Fibroblast of skin of right biceps (primary cell): ENCODE results near the gene HCCS.

Experiments used
- DNase-seq: peaks from one replicate; pipeline ENCODE4 v3.0.0-alpha.2; 2013

HCCS gene

DNA sequence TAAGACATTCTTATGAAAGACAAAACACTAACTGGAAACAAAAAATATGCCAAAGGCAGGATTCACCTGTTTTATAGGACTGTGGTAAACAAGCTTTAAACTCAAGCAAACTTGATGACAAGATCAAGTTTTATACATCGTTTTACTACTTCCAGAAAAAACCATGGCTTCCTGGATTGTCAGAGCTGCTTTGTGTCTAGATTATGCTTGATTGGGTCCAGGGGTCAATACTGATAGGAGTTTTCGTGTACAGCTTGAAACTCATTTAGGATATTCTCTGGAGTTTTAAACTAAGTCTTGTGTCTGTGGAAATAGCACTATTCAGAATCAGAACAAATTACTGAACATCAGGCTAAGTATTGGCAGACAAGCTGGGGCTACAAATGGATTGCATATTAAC lies 13.0 kb downstream of the HCCS start:
- DNase-seq: no peak

- DNase-seq: no peak
Measured at GRCh38 chrX:11125060-11125459, 13.9 kb downstream of the HCCS start.

GRCh38 chrX:11129534-11130105 lies 18.5 kb downstream of the HCCS start:
- DNase-seq: peak; percentile 4

DNA sequence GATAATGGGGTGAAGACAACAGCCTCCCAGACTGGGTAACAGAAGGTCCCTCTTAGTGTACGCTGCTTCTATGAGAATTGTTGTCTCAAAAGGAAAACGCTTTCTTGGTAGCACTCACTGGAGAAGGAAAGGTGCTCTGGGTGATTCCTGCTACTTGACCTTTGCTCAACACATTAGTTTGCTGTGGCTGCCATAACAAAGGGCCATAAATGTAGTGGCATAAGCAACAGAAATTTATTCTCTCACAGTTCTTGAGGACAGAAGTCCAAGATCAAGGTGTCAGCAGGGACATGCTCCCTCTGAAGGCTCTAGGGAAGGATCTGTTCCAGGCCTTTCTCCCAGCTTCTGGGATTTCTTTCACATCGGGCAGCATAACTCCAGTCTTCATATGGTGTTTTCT lies 19.0 kb downstream of the HCCS start:
- DNase-seq: no peak

- DNase-seq: no peak
Measured at GRCh38 chrX:11131146-11131545, 20.0 kb downstream of the HCCS start.

DNA sequence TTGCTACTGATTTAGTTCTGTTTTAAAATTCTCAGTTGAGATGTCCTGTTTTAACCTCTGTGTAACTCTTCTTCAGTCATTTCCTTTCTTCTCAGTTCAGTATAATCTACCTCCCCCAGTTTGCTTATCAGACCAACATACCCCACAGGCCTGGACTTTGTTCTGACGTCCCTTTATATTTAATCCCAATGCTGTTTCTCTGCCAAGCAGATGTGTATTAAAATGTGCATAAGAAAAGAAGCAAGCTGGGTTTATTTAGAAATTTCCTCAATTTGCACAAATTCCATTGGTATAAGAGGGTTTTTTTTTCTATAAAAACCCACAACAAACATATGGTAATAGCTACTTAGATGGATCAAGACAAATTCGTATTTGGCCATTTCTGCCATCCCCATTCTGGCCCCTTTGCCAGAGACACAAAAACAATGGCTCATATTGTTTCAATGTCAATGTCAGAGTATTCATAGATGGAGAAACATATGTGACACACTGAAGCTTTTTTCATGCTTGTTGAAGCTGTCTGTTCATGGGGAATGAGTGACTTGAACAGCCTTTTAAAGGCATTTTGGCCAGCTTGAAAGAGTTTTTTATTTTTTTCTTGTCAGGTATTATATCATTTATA lies 24.5 kb downstream of the HCCS start:
- no peak for DNase-seq

DNA sequence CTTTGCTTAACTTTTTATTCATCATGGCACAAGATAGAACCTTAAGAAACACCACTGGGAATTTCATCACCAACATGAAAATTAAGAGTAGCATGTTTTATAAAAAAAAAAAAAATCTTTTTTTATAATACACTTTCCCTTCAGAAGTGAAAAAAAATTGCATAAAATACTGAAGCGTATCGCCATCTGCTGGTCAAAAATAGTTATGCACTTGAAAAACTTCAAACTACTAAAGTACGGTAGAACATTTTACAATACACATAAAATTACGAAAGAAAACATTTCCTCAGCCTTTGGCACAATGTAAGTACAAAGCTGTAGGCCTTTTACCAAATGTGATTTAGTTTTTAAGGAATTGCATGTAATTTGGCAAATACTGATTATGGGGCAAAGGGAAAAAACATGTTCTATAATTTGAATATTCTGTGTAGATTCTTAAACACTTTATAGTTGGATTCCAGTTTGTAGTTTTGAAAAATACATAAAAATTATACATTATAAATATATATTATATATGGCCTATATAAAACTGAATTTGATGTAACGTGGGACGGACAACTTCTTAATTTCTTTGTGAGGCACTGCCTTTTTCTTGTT lies 26.5 kb downstream of the HCCS start:
- DNase-seq: peak; percentile 32

DNA sequence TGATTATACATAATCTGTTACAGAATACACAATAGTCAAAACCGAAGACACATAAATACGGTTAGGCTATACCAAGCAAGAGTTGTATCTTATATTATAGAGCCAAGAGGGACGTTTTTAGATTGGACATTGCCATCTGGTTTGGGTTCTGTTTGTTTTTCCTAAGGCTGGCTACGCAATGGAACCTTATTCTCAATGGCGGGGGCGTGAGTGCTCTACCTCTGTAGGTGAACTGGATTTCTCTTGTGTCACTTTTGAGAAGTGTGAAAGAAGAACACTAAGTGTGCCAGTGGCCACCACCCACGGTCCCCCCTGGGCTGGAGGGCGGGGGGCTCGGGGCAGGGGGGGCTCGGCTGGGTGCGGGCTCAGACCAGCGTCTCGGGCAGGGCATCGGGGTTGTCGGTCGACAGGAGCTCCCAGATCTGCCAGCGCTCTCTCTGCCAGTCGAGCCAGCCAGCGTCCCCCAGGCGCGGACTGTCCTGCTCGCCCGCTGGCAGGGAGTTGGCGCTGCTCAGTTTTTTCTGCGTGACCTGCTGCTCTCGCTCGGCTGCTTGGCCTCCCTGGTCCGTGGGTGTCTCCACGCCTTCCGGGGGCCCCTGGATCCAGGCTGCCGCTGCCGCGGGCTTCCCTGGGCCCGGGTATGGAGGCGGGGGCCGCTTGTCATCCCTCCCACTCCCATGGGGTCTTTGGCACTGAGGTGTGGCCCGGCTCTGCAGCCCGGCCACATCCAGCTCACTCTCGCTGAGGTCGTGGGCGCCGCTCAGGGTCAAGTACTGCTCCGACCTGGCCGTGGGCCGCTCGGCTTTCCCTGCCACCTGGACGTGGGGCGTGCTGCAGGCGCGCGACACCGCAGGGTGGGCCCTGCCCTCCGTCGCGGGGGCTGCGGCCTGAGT lies 27.6 kb downstream of the HCCS start:
- no peak for DNase-seq

- peak; percentile 69 for DNase-seq
Measured at GRCh38 chrX:11143931-11144678, 33.0 kb downstream of the HCCS start.

GRCh38 chrX:11146411-11146810 lies 35.3 kb downstream of the HCCS start:
- no peak for DNase-seq

DNA sequence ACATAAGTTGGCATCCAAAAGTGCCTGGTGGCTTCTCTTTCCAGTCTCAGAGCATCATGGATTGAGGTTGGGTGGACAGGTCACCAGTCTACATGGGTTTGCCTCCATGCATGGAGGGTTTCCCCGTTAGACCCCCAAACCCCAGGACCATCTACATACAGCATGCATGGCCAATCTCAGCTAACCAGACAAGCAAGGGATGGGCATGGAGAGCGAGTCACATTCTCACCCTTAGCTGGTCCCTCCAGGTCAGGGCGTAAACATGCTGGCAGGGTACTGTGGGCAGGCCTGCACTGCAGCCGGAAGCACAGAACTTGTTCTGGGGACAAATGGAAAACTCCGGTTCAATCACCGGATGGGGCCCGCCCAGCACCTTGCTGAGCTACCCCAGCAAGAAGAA lies 37.3 kb downstream of the HCCS start:
- no peak for DNase-seq

- DNase-seq: no peak
Measured at GRCh38 chrX:11151799-11152559, 40.8 kb downstream of the HCCS start.

DNA sequence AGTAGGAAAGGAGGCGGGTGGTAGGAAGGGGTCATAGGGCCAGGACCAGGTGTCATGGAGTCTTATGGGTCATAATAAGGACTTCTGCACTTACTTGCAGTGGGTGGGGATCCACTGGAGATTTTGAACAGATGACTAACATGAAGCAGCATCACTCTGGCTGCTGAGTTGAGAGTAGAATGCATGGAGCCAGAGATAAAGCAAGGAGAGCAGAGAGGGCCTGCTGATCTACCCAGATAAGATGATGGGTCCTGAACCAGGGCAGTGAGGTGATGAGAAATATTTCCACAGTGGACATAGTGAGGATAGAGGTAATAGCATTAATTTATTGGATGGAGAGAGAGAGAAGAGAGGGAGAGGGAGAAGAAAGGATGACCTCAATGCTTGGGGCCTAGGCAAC lies 48.0 kb downstream of the HCCS start:
- DNase-seq: no peak

DNA sequence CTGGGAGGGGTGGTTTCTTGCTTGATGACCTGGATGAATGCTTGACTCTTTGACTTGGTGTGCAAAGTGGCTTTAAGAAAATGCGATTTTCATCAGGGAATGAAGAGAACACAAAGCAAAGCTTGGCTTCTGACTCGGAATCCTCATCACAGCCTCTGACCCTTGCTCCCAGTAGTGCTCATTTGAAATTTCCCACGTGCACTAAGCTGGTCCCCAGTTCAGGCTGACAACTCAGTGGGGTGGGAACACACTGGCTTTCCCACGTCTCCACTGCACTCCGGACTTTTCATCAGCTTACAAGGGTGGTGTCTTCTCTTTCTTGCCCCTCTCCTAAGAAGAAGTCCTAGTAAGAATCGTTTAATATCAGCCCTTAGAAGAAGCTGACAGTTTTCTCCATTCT lies 53.3 kb downstream of the HCCS start:
- no peak for DNase-seq

GRCh38 chrX:11171956-11172355 lies 60.8 kb downstream of the HCCS start:
- no peak for DNase-seq

GRCh38 chrX:11172415-11172814 lies 61.3 kb downstream of the HCCS start:
- no peak for DNase-seq
